ENCODE results near the gene C13orf42. TPM values are rescaled to one million over a fixed set of nuclear protein-coding genes. Genes with fewer than 3 reads are reported as not detected.
A peak's percentile ranks its signal among the peaks of the same experiment; 100 is the strongest.
"Not testable (repeated sequence)": the region's sequence is repeated elsewhere in the genome, so short reads cannot be mapped to it uniquely, and the experiment has no call there.

Gene C13orf42
- polyA plus RNA-seq, 12 donors = 0.10 to 0.20 (median 0.13) TPM; not detected in 5

DNA sequence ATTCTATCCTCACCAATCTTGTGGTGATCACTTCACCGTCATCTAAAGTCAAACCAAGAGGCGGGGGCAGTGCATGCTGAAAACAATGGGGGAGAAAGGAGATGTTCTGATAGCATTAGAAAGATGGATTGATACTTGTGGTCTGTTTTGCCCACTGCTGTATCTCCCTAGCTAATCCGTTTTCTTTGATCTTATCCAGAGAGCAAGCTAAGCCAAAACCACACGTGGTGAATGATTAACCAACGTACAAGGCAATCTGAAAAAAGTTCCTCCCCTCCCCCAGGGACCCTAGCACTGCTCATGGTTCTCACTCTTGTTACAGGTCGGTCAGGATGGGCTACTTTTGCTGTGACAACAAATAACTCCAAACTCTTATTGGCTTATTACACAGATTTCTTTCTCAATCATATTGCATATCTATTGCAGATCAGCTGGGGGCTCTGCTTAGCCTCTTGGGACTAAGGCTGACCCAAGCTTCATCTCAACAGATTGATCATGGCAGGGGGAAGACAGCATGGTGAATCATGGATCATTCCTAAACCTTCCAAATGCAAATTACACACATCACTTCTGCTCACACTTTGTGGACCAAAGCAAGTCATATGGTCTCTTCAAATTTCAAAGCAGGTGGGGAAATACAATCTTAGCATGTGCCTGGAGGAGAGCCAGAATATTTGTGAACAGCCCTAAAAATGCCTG, 11.9 kb upstream of the C13orf42 start:
- no peak for DNase-seq

DNA sequence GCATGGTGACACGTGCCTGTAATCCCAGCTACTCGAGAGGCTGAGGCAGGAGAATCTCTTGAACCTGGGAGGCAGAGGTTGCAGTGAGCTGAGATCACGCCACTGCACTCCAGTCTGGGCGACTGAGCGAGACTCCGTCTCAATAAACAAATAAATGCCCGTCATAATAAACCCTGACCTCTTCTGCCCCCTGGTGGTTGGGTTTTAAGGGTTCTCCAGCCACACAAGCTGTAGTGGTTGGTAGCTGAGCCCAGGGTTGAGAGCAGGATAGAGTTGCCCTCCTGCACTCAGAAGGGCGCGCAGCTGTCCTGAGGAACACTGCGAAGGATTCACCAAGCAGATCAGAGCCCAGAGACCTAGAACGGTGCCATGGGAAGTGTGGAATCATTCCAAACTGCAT, 9.8 kb upstream of the C13orf42 start:
- not testable (repeated sequence) for DNase-seq

DNA sequence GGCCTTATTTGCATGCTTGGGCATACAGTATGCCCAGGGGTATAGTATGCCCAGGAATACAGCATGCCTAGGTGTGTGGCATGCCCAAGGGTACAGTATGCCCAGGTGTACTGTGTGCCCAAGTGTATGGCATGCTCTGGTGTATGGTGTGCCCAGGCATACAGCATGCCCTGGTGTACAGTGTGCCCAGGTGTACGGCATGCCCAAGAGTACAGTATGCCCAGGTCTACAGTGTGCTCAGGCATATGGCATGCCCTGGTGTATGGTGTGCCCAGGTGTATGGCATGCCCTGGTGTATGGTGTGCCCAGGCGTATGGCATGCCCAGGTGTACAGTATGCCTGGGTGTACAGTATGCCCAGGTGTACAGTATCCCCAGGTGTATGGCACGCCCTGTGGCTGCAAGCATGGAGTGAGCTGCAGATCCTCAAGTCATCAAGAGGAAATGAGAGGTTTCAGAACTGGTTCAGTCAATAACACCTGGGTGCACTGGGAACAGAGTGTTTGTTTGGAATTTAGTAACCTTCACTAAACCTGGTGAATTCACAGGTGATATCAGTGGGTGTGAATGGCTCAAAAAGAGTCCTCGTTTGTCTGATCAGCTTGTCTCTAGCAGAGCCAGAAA, 7.8 kb upstream of the C13orf42 start:
- DNase-seq = no peak

DNA sequence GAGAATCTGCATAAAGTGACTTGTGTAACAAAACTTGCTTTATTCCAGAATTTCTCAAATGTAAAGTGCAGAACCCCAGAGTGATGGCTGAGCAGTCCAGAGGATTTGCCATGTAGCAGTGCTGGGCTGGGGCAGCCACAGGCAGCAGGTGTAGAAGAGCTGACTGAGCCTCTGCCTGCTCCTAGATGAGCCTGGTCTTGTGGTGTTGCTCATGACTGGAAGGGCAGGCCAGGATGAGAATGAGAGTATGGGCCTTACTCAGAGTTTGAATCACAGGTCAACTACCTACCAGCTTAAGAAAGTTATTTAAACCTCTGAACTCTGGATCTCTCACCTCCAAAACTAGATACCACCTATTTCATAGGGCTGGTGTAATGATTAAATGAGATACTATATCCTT, 2.9 kb upstream of the C13orf42 start:
- no peak for DNase-seq

DNA sequence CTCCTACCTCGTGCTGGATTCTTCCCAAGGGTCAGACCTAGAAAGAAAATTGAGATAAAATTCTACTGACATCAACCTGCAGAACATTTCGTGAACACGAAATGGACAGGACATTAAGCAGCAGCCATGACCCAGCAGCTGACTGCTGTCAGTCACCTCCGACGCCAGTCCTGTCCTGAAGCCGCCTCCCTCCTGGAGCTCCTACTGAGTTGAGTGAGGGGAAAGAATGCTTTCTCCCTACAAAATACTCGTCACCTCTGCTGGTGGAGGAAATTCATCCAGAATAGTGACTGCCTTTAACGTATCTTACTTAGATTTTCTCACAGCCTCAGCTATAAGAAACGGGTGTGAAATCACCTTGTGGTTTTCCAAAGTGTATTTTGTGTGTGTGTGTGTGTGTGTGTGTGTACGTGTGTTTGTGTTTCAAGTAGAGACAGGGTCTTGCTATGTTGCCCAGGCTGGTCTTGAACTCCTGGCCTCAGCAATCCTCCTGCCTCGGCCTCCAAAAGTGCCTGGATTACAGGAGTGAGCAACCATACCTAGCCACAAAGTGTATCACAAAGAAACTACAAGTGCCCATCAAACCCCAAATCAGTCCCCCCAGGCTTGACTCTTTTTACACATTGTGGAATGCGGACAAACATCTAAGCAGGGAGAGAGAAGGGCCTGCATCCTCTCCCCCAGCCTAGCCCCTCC, 2.3 kb upstream of the C13orf42 start:
- no peak for DNase-seq

DNA sequence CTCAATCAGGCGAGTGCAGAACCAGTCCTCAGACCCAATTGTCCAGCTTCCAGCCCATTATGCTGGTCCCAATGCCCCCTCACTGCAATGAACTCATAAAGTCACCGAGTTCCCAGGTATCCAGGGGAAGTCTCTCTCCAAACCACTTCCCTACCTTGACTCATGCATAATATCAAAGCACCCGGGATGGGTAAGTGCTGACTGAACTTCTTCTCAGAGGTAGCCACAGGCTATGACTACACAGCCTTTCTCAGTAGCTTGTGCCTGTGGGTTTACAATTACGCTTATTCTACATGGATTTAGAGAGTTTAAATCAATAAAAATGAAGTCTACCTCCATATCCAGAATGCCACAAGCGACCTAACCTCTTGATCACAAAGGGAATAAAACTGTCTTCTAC, 1.7 kb upstream of the C13orf42 start:
- no peak for DNase-seq

DNA sequence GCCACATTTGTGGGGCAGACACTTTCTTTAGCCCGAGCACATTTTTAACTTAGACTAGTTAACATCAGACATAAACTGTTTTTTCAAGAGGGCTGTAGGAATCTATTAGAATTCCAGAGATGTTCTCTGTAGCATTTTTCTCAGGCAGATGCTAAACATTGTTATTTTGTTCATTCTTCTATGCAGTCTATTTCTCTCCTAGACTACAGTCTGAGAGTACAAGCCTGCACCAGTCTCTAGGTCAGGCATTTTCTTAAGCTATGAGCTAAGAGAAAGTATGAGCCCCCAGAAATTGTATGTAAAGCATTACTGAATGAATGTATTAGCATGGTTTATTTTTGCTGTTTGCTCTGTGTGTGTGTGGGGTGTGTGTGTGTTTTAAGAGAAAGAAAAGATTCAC, 923 bp upstream of the C13orf42 start:
- no peak for DNase-seq

DNA sequence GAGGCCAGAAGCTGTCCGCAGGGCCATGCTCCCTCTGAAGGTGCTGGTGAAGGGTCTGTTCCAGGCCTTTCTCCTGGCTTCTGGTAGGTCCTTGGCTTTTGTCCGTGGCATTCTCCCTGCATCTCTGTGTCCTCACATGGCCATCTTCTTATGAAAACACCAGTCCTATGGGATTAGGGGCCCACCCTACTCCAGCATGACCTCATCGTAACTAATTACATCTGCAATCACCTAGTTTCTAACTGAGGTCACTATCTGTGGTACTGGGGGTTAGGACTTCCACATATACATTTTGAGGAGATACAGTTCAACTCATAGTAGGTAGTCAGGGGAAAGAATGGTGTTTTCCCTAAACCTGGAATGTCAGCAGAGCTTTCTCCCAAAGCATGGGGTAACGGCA, 3.1 kb downstream of the C13orf42 start:
- no peak for DNase-seq

DNA sequence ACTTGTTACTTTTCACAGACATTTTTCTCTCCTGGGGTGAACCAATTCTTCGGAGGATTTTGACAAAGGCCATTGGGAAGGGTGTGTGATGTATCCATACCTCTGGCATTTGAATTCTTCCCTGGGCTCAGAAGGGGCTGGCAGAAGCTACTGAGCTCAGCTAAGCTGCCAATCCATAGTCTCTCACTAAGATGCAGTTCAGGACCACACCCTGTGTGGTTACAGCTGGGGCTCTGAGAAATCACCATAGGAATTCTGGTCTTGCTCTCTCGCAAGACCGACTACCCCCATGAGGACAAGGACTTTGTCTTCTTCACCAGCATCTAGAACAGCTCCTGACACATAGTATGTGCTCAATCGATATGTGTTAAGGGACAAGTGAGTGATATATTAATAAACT, 6.0 kb downstream of the C13orf42 start:
- DNase-seq = no peak

DNA sequence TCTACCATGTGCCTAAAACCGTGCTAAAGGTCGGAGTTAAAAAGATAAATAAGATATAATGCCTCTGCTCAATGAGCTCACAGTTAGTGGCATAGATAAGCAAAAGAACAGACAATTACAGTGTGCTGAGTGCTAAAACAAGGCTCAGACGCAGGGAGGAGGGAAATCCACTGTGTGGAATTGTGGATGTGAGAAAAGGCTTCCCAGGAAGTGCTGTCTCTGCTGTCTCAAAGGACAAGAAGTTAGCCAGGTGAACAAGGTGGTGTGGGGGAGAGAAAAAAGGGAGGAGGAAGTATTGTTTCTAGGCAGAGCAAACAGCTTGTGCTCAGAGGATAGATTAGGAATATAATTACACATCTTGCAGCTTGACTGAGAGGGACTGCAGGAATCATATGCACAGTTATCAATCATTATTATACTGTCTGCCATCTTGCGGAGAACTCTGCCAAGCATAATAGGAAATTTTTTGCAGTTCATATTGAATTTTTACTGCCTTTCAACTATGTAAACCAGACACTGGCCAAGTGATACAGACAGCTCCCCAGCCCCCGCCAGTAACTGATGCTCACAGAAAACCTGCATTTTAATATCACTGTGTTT, 9.3 kb downstream of the C13orf42 start:
- DNase-seq = no peak

DNA sequence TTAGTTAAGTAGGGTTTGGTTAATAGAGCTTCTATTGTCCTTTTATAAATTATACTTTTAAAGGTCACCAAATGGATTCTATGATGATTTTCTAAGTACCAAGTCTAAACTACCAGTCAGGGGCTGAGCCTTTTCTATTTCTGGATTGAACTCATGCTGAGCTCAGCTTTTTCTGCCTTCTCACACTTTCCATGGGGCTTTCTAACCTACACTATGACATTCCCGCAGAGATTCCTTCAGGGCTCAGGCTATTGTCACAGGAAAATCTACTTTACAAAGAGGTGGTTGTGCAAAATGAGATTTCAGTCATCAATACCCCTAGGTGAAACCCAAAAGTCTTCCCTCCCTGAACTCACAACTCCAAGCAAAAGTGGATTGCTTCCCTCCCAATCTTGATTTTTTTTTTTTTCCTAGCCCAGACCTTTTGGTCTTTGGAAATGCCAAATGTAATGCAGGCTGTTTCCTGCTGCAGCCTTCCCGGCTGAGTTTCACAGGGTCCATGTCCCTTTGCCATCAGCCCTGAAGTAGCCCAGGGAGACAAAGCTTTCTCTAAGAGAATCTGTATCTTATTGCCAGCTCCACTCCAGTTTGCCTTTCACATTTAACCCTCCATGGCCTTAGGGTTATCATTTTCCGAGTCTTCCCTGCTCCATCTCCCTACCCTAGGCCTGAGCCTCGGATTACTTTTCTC, 13.6 kb downstream of the C13orf42 start:
- no peak for DNase-seq

DNA sequence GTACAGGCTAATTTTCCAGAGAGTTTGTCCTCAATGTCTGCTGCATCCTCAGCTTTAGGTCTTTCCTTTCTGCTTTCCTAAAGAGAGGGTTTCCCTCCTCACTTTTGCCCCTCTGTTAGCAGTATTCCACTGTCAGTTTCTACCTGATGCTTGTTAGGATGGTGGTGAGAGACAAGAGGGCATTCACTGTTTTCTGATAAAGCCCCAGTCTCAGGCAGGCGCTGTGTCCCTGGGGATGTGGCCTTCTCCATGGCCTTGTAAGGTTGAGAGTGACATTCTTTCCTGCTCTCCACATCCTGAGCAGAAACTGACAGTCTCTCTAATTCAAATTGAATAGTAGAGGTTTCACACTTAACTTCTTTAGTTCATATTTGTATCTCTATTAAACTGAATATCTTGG, 14.9 kb downstream of the C13orf42 start:
- no peak for DNase-seq

DNA sequence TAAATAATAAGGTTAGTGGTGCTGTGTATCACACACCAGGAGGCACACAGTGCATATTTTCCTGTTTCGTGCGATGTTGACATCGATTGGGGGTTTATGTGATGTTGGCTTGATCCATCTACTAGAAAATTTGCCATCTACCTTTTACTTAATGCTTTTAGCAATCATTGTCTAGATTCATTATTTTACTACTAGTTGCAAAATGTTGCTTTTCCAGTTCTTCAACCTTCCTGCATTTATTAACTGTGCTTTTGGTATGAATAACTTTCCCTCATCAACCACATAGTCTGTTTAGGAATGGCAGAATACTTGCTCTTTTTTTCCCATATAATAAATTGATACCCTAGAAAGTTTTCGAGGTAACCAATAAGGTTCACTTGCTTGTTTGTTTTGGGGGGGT, 17.5 kb downstream of the C13orf42 start:
- no peak for DNase-seq

DNA sequence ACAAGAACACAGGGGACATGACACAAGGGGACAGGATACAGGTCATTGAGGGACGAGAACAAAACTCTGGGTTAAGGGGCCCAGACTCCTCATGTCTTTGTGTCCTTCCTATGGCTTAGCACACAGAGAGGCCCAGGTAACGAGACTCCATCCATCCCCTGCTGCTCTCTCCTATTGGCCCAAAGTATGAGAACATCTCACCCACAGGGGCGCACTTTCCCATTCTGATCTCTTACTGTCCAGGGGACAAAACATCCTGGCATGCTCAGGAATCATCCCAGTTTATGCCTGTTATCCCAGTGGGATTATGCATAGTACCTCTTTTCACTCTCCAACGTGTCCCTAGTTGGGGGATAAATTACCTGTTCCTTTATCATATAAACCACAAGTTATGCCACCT, 19.2 kb downstream of the C13orf42 start:
- DNase-seq = no peak

DNA sequence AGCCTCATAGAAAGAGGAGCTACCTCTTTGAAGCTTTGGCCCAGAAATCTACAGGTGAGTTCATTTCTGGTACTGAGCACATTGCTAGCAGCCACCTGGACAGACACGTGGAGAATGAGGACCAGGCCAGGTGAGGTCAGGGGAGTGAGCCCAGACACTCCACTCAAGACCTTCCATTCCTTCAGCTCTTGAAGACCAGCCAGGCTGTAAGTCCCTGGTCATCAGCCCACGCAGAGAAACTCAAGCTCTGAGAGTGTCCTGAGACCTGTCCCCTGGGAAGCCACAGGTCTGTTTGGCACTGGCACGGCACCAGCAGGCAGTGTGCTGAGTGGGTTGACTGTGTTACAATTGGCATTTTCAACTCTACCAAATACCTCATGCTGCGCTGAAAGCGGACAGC, 27.4 kb downstream of the C13orf42 start:
- DNase-seq = no peak

DNA sequence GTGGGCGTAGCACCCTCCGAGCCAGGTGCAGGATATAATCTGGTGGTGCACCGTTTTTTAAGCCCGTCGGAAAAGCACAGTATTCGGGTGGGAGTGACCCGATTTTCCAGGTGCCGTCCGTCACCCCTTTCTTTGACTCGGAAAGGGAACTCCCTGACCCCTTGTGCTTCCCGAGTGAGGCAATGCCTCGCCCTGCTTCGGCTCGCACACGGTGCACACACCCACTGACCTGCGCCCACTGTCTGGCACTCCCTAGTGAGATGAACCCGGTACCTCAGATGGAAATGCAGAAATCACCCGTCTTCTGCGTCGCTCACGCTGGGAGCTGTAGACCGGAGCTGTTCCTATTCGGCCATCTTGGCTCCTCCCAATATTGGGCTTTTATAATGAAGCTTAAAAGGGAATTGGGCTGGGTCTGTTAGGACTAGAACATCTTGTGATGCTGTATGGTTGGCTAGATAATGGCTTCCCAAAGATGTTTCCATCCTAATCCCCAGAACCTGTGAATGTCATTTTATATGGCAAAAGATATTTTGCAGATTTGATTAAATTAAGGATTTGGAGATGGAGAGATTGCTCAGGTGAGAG, 30.5 kb downstream of the C13orf42 start:
- not testable (repeated sequence) for DNase-seq

DNA sequence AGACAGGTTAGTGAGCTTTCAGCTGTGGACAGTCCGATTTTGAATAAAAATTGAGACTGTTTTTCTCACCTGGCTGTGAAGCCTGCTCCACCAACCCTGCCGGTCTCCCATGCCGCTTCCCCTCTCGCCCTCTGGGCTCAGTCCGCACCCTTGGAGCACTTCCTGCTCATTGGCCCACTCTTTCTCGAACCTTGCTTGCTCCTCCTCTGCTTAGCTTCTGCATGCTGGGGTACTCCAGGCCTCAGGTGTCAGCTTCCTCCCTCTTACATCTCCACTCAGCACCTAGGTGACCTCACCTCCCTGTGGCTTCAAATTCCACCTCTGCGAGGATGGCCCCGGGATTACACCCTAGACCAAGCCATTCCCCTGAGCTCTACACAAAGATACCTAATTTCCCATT, 39.6 kb downstream of the C13orf42 start:
- DNase-seq = no peak

DNA sequence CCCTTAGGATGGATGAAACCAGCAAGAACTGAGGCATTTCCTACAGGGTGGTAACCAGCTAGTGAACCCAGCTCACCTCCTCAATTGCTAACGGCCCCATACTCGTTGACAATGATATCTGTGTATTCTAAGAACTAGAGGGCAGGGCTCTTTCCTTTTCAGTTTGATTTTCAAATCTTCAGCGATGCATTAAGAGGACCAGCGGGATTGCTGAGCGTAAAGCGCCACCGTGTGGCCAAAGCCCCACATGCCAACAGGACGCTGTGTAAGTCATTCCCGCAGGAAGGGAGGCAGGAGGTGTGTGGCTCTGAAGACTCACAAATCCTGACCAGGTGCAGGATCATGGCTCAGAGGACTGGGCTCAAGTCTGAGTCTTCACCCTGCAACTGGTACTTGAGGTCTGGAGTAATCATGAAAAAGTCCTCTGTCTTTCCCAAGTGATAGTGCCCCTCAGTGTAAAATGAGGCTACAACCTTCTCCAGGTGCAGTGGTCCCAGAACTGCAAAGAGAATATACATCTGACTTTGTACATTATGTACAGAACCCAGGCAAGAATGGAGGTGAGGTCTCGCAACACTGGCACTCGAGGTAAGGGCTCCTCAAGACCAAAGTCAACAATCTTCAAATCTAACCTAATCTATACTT, 40.9 kb downstream of the C13orf42 start:
- DNase-seq = peak; percentile 86

DNA sequence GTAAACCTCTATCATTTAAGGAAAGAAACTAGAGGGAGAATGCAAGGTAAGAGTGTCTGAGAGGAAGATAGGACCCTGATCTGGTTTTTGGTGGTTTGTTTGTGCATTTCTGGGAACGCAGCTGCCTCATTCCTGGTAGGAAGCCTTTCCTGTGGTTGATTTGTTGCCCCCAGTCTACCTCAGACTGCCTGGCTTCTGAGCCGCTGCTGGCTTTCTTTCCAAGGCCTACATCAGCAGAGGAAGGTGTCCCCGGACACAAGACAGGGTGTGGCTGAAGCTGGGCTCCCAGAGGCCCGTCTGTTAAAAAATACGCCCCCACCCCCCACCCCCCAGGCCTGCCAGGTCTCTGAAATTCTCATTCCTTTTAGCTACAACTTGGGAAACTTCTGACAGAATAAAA, 42.6 kb downstream of the C13orf42 start:
- no peak for DNase-seq

DNA sequence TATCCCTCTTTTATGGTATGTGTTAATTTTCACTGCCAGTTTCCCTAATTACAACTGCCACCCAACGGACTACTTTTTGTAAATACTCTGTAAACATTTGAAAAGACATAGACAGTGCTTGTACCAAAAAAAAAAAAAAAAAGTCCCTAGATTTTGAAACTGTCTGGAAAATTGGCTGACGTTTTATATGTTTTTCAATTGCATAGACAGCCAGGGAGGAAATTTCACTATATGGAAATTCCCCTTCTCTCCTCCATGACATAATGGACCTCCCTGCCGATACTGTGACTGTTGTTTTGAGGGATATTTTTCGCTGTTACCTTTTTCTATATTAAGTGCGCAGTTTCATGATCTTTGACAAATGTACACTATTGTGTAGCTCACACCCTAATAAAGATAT, 43.4 kb downstream of the C13orf42 start:
- no peak for DNase-seq

DNA sequence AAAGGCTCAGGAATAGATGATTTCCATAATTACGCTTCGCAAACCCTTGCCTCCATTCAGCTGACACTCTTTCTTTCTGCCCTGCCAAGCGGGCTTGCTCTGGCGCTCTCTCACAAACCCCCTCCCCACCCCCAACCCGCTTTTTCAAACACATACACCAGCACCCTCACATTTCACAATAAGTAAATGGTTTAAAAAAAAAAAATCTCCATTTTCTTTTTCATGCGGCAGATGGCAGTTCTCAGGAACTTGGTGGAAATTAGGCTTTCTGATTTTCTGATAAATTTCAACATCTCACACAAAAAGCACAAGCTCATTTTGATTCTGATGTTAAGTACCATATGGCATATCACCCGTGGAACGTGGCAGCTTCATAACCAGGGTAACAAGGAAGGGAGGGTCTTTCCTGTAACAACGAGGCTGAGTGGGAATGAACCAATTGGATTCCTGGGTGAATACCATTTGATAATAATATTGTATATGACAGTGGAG, 43.8 kb downstream of the C13orf42 start:
- no peak for DNase-seq

Measured in muscle of arm (tissue), 12 donors.